SK-N-SH (cell line): ENCODE data around the gene HBEGF.

Experiments used
- CTCF ChIP-seq: fragments of 200-600 bp; sonication (generic); IDR thresholded peaks from 2 replicates; pipeline ENCODE4 v1.6.1; 2017; ENCODE audit warnings: antibody characterized with exemption, mild to moderate bottlenecking, moderate library complexity
- MAX ChIP-seq: IDR thresholded peaks from 2 replicates; pipeline ENCODE4 v1.4.0; 2012; ENCODE audit warnings: low read depth
- PBX3 ChIP-seq: IDR thresholded peaks from 2 replicates; pipeline ENCODE4; 2012
- POLR2AphosphoS5 ChIP-seq: IDR thresholded peaks from 2 replicates; pipeline ENCODE4 v1.6.1; 2012; ENCODE audit warnings: low read depth, low read length
- RAD21 ChIP-seq: IDR thresholded peaks from 2 replicates; pipeline ENCODE4 v1.6.1; 2012; ENCODE audit warnings: mild to moderate bottlenecking, low read length

GRCh38 chr5:140338908-140339307 is 7.5 kb downstream of the HBEGF start:
- no peak for TF ChIP-seq CTCF
- no peak for TF ChIP-seq PBX3
- no peak for TF ChIP-seq POLR2AphosphoS5
- no peak for TF ChIP-seq MAX
- no peak for TF ChIP-seq RAD21
